Measurements from ENCODE around the gene DEFB121. TPM values are rescaled to one million over a fixed set of nuclear protein-coding genes. Genes with fewer than 3 reads are reported as not detected.

Gene DEFB121
- total and polyA plus RNA-seq, 9 of the 15 experiments (the other 6 are each of a cell fraction or from before 2014, with no cell fraction given): not detected

GRCh38 chr20:31425797-31426196 is 19.8 kb upstream of the DEFB121 start:
- DNase-seq (ENCODE audit: extremely low read depth in 1 of 4, low spot score in 3 of 4) (no peak), FAIRE-seq (no peak), ATAC-seq (no peak)
- Histone ChIP-seq H3K36me3 (ENCODE audit: control insufficient read depth, insufficient read depth, low read length) (no peaks in the 10 kb centered on the region; the same call in 2 of the 3 replicates), H3K27me3 (ENCODE audit: control insufficient read depth in 2 of 2, insufficient read depth in 2 of 2, low read length in 2 of 2) (peaks cover 0 to 2% of the 10 kb centered on the region in 2 experiments; a peak in 1 of 5 replicates), H3K4me1 (replicated peaks in 1 of 2; ENCODE audit: control insufficient read depth in 2 of 2, insufficient read depth in 2 of 2, low read length in 2 of 2) (no peaks in the 10 kb centered on the region), H3K4me2 (ENCODE audit: insufficient read depth, low read length) (no peak overlapping the region), H3K9me3 (replicated peaks; ENCODE audit: control insufficient read depth, insufficient read depth, low read depth, low read length) (no peaks in the 10 kb centered on the region), H3K27ac (ENCODE audit: extremely low read depth, low read depth, low read length) (no peak overlapping the region), H3K9ac (ENCODE audit: insufficient read depth in 1 of 2, low read depth in 2 of 2, low read length in 2 of 2) (no peak overlapping the region), H3K4me3 (no peak overlapping the region), H2AFZ (ENCODE audit: low read depth, low read length) (no peak overlapping the region), H3K9me1 (ENCODE audit: control insufficient read depth, insufficient read depth, low read length) (no peaks in the 10 kb centered on the region), H3K79me2 (ENCODE audit: control insufficient read depth, insufficient read depth, low read length) (no peaks in the 10 kb centered on the region), H4K20me1 (replicated peaks; ENCODE audit: control insufficient read depth, insufficient read depth, low read length) (no peaks in the 10 kb centered on the region)
- no peak for TF ChIP-seq RBM17 (IDR thresholded peaks at IDR 0.05; ENCODE audit: borderline replicate concordance, low read depth, low read length)
- intact Hi-C loops (cut with micrococcal nuclease): no loop called here
- CTCF ChIA-PET (ENCODE audit: low intra/inter-chr PET ratio): no interaction called here
- POLR2A ChIA-PET: no interaction called here
- in situ Hi-C loops (cut with MboI): no loop called here
- no TSS peak for BruUV-seq (replicated peaks)

GRCh38 chr20:31418307-31418706 is 12.3 kb upstream of the DEFB121 start:
- Histone ChIP-seq H3K9me3 (replicated peaks; ENCODE audit: control insufficient read depth, insufficient read depth, low read depth, low read length) (no peaks in the 10 kb centered on the region), H3K9ac (ENCODE audit: insufficient read depth in 1 of 2, low read depth in 2 of 2, low read length in 2 of 2) (no peak overlapping the region), H3K4me3 (no peak overlapping the region), H3K27me3 (ENCODE audit: control insufficient read depth in 2 of 2, insufficient read depth in 2 of 2, low read length in 2 of 2) (peaks cover 0 to 2% of the 10 kb centered on the region in 2 experiments; a peak in 1 of 5 replicates), H3K4me2 (ENCODE audit: insufficient read depth, low read length) (no peak overlapping the region), H4K20me1 (replicated peaks; ENCODE audit: control insufficient read depth, insufficient read depth, low read length) (no peaks in the 10 kb centered on the region), H3K4me1 (replicated peaks in 1 of 2; ENCODE audit: control insufficient read depth in 2 of 2, insufficient read depth in 2 of 2, low read length in 2 of 2) (no peaks in the 10 kb centered on the region), H3K9me1 (ENCODE audit: control insufficient read depth, insufficient read depth, low read length) (no peaks in the 10 kb centered on the region), H3K27ac (ENCODE audit: extremely low read depth, low read depth, low read length) (no peak overlapping the region), H3K36me3 (ENCODE audit: control insufficient read depth, insufficient read depth, low read length) (no peaks in the 10 kb centered on the region), H2AFZ (ENCODE audit: low read depth, low read length) (peak overlapping the region; percentile 22; the same call in 1 of the 2 replicates), H3K79me2 (ENCODE audit: control insufficient read depth, insufficient read depth, low read length) (no peaks in the 10 kb centered on the region)
- BruUV-seq (replicated peaks): no TSS peak
- intact Hi-C loops (cut with micrococcal nuclease): no loop called here
- ATAC-seq (peak; percentile 64), DNase-seq (ENCODE audit: extremely low read depth in 1 of 4, low spot score in 3 of 4) (no peak), FAIRE-seq (no peak)
- POLR2A ChIA-PET: interaction anchor here (0.8 kb wide), 1 partner anchor 41 kb away, joined by 3 read pairs; no protein-coding TSS in a partner anchor
- CTCF ChIA-PET (ENCODE audit: low intra/inter-chr PET ratio): no interaction called here
- in situ Hi-C loops (cut with MboI): no loop called here
- WGBS (ENCODE audit: insufficient coverage, low coverage, missing lambda C conversion rate): 3% methylated on average over 7 of the region's 7 CpGs
- TF ChIP-seq REST (IDR thresholded peaks at IDR 0.05; ENCODE audit: borderline replicate concordance): peak; percentile 40
- no peak for TF ChIP-seq REST (CRISPR knock-in tag; IDR thresholded peaks at IDR 0.05; ENCODE audit: low read depth)
- TF ChIP-seq BMI1 (IDR thresholded peaks at IDR 0.05; ENCODE audit: low read length): 0 out of 2 replicates have a peak, but pooled peaks have one; percentile 31
- no peak for TF ChIP-seq RBM17 (IDR thresholded peaks at IDR 0.05; ENCODE audit: borderline replicate concordance, low read depth, low read length)
- TF ChIP-seq RFX1 (IDR thresholded peaks at IDR 0.05): peak; percentile 88
- no peak for TF ChIP-seq ZNF398 (CRISPR knock-in tag; IDR thresholded peaks at IDR 0.05)
